Measurements from ENCODE around the gene CNN1.
A peak's percentile ranks its signal among the peaks of the same experiment; 100 is the strongest.

Gene CNN1

DNA sequence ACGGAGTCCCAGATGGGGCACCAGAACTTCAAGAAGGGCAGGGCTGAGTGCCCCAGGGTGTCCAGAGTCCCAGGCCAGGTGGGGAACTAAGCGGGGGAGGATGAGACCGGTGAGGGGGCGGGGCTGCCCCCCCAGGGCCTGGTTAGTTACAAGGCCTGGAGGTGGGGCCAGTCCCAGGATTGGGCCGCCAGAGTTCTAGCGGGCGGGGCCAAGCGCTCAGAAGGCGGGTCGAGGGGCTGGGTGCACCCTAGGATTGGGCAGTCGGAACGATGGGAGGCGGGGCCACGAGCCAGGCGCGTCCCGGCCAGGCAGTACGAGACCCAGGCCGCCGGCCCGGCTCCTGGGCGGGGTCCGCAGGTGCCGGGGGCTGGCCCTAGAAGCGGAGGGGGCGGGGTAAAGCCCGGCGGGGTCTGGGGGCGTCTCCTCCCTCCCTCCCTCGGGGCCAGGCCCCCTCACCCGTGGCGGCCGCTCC lies 33.6 kb upstream of the CNN1 start:
- peaks cover 32% of the 10 kb centered on the region; the same call in 1 of the 2 replicates for H3K36me3 ChIP-seq
- no peak for TF ChIP-seq Cebpa-rat (IDR thresholded peaks at IDR 0.05)
- H3K4me3 ChIP-seq, result peak overlapping the region; percentile 92
- H3K9ac ChIP-seq, result peak overlapping the region; percentile 90
- peak overlapping the region; percentile 85 for H3K4me2 ChIP-seq
- peaks cover 24% of the 10 kb centered on the region for H3K4me1 ChIP-seq
- no peaks in the 10 kb centered on the region; the same call in 1 of the 2 replicates for H4K20me1 ChIP-seq
- no peaks in the 10 kb centered on the region for H3K9me3 ChIP-seq
- H3K27me3 ChIP-seq, result no peaks in the 10 kb centered on the region
- peak overlapping the region; percentile 91 for H3K27ac ChIP-seq

DNA sequence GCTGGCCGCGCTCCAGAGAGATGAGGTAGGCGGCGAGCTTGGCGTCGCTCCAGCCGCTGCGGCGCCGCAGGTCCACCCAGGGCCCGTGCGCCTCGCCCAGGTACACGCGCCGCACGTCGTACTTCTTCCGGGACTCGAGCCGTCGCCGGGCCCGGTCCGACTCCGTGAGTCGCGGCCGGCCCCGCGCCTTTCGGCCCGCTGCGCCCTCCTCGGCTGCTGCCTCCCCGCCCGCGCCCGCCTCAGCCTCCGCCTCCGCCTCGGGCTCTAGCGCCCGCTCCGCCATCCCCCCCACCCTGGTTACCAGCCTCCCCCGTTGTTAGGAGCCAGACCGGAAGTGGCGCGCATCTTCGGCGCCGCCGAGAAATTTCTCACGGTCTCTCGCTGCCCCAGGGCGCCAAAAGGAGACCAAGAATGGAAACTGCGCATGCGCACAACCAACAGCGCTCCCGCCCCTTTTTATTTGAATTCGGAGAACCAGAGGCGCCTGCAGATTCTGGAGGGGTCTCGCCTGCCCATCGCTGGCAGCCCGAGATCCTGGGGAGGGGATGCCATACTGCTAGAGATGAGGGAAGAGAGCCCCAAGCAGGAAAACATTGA lies 33.0 kb upstream of the CNN1 start, which contains the start of gene ZNF653:
TSS of gene ZNF653 (minus strand) at position 336 of the 597 bp plus-strand sequence. CDS start at position 283, 53 bp downstream.
- Histone ChIP-seq H3K4me2 (peak within 1 kb of the TSS; percentile 85), H3K4me1 (peaks cover 24% of the 10 kb centered on the region), H3K4me3 (peak within 1 kb of the TSS; percentile 92), H3K27ac (peak within 1 kb of the TSS; percentile 91), H3K36me3 (peaks cover 33% of the 10 kb centered on the region; the same call in 1 of the 2 replicates), H3K9ac (peak within 1 kb of the TSS; percentile 90), H4K20me1 (no peaks in the 10 kb centered on the region; the same call in 1 of the 2 replicates), H3K9me3 (no peaks in the 10 kb centered on the region), H3K27me3 (no peaks in the 10 kb centered on the region)
- no peak for TF ChIP-seq Cebpa-rat (IDR thresholded peaks at IDR 0.05)

DNA sequence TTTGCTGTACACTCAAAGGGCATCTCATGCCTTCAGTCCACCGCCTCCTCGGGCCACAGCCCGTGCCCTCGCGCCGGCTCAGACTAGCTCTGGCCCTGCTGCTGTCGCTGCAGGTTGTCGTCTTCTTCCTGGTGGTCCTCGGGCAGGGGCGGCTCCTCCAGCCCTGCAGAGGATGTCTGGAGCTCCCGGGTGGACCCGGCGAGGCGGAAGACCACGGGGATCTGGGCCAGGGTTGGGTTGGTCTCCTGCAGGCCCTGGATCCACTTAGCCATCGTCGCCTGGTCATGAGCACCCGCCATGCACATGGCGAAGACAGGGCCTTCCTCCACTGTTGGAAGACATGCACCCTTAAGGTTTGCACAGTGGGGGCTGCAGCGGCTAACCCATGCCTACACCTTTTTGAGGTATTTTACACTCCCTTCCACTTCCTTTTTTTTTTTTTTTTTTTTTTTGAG lies 32.5 kb upstream of the CNN1 start:
- Histone ChIP-seq H4K20me1 (no peaks in the 10 kb centered on the region; the same call in 1 of the 2 replicates), H3K9ac (peak overlapping the region; percentile 90), H3K27ac (peak overlapping the region; percentile 91), H3K9me3 (no peaks in the 10 kb centered on the region), H3K4me3 (peak overlapping the region; percentile 92), H3K4me2 (peak overlapping the region; percentile 85), H3K4me1 (peaks cover 24% of the 10 kb centered on the region), H3K36me3 (peaks cover 33% of the 10 kb centered on the region), H3K27me3 (no peaks in the 10 kb centered on the region)
- TF ChIP-seq Cebpa-rat (IDR thresholded peaks at IDR 0.05), result no peak

DNA sequence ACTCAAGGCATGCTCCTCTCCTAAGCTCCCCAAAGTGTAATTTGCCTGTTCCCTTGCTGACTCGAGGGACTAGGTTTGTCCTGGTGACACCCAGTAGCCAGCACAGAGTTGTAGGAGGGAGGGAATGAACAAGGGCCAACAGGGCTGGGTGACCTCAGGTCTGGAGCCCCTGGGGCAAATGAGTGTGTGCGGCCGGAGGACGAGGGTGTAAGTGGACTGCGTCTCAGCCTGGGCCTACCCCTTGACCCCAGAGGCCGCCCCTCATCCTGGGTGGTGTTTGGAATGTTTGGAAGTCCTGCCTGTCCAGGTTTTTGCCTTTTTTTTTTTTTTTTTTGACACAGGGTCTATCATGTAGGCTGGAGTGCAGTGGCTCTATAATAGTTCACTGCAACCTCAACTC lies 31.7 kb upstream of the CNN1 start:
- Histone ChIP-seq H3K9me3 (no peaks in the 10 kb centered on the region), H3K4me1 (peaks cover 24% of the 10 kb centered on the region), H3K36me3 (peaks cover 33% of the 10 kb centered on the region), H3K4me3 (no peak overlapping the region), H3K4me2 (peak overlapping the region; percentile 85), H3K27me3 (no peaks in the 10 kb centered on the region), H4K20me1 (no peaks in the 10 kb centered on the region; the same call in 1 of the 2 replicates), H3K27ac (no peak overlapping the region), H3K9ac (no peak overlapping the region)
- TF ChIP-seq Cebpa-rat (IDR thresholded peaks at IDR 0.05), result no peak

DNA sequence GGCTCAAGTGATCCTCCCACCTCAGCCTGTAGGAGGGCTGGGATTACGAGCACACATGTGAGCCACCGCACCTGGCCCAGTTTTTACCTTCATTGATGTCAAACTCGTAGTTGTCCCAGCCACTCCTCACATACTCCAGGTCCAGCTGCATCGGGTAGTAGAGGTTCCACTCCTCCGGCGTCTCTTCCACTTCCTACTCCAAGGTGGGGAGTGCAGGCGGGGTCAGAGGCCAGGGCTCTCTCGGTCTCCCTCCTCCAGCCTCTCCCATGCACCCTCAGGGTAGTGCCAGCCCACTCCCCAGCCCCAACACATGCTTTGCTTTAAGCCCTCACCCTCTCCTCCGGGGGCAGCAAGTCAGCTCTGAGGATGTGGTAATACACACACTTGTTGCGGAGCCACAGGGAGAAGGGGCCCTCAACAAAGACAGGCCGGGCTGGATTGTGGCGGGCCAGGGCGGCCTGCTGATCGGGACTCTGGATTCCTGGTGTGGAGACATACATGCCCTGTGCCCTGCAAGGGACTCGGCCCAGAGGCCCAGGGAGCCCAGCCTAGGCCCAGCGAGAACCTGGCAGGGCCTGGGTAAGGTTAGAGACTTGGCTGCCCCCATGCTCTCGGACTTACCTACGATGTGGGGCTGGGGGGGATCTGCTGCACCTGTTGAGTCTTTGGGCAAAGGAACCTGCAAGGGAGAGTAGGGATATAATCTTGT lies 31.1 kb upstream of the CNN1 start:
- Histone ChIP-seq H3K36me3 (peaks cover 38% of the 10 kb centered on the region), H3K9me3 (no peaks in the 10 kb centered on the region), H3K4me2 (no peak overlapping the region), H3K27me3 (no peaks in the 10 kb centered on the region), H3K4me3 (no peak overlapping the region), H3K9ac (no peak overlapping the region), H3K27ac (no peak overlapping the region), H3K4me1 (peaks cover 24% of the 10 kb centered on the region), H4K20me1 (no peaks in the 10 kb centered on the region; the same call in 1 of the 2 replicates)
- TF ChIP-seq Cebpa-rat (IDR thresholded peaks at IDR 0.05), result no peak

DNA sequence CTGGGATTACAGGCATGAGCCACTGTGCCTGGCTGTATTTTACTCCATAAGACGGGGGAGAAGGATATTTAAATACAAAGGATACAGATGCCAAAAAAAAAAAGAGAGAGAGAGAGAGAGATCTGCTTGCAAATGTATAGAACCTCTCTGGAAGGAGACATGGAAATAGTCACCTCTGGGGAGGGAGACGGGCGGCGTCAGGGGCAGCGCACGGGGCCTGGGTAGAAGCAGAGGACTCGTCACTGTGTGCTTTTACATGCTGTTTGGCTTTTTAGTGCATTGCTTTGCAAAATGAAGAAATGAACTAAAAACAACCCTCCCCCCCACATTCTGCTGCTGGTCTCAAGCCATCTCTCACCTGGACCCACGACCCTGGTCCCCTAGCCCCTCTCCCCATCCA lies 28.2 kb upstream of the CNN1 start:
- no peak overlapping the region for H3K27ac ChIP-seq
- no peak overlapping the region for H3K4me3 ChIP-seq
- no peaks in the 10 kb centered on the region for H3K27me3 ChIP-seq
- H3K9ac ChIP-seq, result no peak overlapping the region
- peaks cover 15% of the 10 kb centered on the region for H3K4me1 ChIP-seq
- H3K4me2 ChIP-seq, result no peak overlapping the region
- TF ChIP-seq Cebpa-rat (IDR thresholded peaks at IDR 0.05), result no peak
- H3K9me3 ChIP-seq, result no peaks in the 10 kb centered on the region
- H4K20me1 ChIP-seq, result no peaks in the 10 kb centered on the region
- H3K36me3 ChIP-seq, result peaks cover 61% of the 10 kb centered on the region

DNA sequence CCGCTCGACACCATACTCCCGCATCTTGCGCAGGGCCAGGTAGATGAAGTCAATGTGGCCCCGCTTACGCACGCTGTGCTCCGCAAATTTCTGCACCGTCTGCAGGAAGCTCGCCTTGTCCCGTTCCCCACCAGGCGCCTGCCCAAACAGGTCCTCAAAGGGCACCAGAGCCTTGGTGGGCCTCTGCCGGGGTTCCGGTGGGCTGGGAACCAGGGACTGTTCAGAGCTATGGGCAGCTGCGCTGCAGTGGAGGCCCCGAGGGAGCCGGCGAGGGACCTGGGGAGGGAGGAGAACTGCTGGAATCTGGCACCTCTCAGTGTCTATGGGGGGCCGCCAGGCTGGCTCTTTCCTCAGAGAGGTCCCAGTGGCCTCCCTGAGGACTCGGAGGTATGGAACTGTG lies 24.7 kb upstream of the CNN1 start:
- no peak overlapping the region for H3K9ac ChIP-seq
- H3K4me2 ChIP-seq, result no peak overlapping the region
- H3K4me1 ChIP-seq, result no peaks in the 10 kb centered on the region
- H3K36me3 ChIP-seq, result peaks cover 80% of the 10 kb centered on the region
- H4K20me1 ChIP-seq, result peaks cover 11% of the 10 kb centered on the region; the same call in 1 of the 2 replicates
- no peak overlapping the region for H3K27ac ChIP-seq
- TF ChIP-seq Cebpa-rat (IDR thresholded peaks at IDR 0.05), result no peak
- H3K9me3 ChIP-seq, result no peaks in the 10 kb centered on the region
- H3K27me3 ChIP-seq, result no peaks in the 10 kb centered on the region
- no peak overlapping the region for H3K4me3 ChIP-seq

DNA sequence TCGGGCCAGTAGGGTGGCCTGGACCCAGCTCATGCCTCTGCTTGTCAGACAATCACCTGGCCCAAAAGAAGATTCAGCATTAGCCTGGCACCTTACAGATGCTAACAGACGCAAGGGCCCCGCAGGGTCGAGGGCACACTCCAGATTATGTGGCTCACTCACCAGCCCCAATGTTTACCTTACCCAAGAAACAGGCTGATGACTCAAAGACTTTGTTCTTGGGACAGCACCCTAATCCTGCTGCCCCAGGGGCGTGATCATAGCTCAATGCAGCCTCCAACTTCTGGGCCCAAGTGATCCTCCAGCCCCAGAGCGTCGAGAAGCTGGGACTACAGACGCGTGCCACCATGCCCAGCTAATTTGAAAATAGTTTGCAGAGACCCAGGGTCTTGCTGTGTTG lies 19.5 kb upstream of the CNN1 start:
- Histone ChIP-seq H3K36me3 (peaks cover 82% of the 10 kb centered on the region), H3K9ac (no peak overlapping the region), H3K4me3 (no peak overlapping the region), H3K27ac (no peak overlapping the region), H3K9me3 (no peaks in the 10 kb centered on the region), H3K4me1 (no peaks in the 10 kb centered on the region), H3K27me3 (no peaks in the 10 kb centered on the region), H3K4me2 (no peak overlapping the region), H4K20me1 (peaks cover 34% of the 10 kb centered on the region; the same call in 1 of the 2 replicates)
- TF ChIP-seq Cebpa-rat (IDR thresholded peaks at IDR 0.05), result no peak

DNA sequence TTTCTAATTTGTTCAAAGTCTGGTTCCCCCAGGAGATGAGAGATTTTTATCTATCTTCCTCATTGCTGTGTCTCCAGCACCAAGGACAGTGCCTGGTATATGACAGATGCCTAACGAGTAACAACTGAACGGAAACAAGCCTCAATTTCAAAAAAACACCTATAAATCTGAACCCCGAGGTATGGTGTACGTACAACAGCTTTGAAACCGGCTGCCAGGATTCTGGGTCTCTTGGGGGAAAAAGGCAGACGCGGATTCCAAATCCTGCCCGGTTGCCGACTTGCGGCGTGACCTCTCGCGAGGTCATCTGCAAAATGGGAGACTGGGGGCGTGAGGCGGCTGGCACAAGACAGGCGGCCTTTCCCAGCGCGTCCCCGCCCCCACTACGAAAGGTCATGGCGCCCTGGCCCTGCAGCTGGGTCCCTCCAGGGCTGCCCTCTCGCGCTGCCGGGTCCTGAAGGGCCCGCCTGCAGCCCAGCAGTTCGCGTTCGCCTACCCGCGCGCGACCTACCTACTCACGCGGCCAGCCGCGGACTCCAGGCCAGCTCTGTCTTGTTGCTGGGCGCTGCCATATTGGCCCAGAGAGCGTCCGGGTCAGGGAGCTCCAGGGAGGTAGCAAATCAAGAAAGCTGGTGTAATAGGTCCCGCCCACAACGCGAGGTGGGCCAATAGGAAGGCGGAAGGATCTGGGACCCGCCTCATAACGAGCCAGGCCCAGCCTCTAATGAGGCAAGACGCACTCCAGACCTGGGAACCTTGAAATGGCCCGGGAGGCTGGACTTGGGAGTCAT lies 9.9 kb upstream of the CNN1 start, which contains the start of gene ECSIT:
TSS of gene ECSIT (minus strand) at position 584 of the 791 bp plus-strand sequence. CDS start 9,964 bp downstream, outside the sequence.
- H3K4me2 ChIP-seq, result peak within 1 kb of the TSS; percentile 90
- no peaks in the 10 kb centered on the region for H3K9me3 ChIP-seq
- no peak for TF ChIP-seq Cebpa-rat (IDR thresholded peaks at IDR 0.05)
- H3K4me1 ChIP-seq, result peaks cover 12% of the 10 kb centered on the region
- peak within 1 kb of the TSS; percentile 90 for H3K27ac ChIP-seq
- no peaks in the 10 kb centered on the region for H3K27me3 ChIP-seq
- peak within 1 kb of the TSS; percentile 81 for H3K4me3 ChIP-seq
- peak within 1 kb of the TSS; percentile 83 for H3K9ac ChIP-seq
- H4K20me1 ChIP-seq, result no peaks in the 10 kb centered on the region; the same call in 1 of the 2 replicates
- H3K36me3 ChIP-seq, result peaks cover 26% of the 10 kb centered on the region

All from BLaER1 (cell line).